Stimulated activated CD8-positive, alpha-beta memory T cell treated with anti-CD3 and anti-CD28 coated beads, Interleukin-2, amount 100 ng/mL, for 48 hours (primary cell): Measurements from ENCODE around the gene PRDM7.
A peak's percentile ranks its signal among the peaks of the same experiment; 100 is the strongest.
"Not testable (repeated sequence)": the region's sequence is repeated elsewhere in the genome, so short reads cannot be mapped to it uniquely, and the experiment has no call there.

Source experiments
- DNase-seq, 2 donors: peaks; one replicate each; pipeline ENCODE4 v3.0.0-alpha.2; 2020; ENCODE audit warnings: low read depth in 2 of 2

Gene PRDM7

DNA sequence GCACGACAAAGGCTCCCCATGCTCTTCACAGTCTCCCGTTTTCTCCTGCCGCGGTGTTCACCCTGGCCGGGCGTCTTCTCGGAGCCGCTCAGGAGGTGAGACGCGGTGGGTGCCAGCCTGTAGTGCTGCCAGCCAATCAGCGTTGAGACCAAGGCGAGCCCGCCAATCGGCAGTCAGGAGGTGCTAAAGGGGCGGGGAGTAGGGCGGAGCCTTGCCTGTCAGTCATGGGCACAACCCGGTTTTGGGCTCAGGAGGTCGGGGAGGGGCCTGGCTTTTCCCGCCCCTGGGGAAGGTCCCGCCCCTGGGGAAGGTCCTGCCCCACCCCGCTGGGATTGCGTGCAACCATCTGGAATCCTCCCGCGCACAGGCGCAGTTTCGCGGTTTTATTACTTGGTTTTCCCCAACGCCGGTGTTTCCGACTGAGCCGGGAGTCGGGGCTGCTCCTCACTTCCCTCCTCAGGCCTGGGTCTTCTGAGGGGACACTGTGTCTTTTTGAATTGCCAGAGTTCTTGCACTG is at the start of gene PRDM7:
Gene PRDM7, minus strand, starts transcription at position 92 of the 517 bp plus-strand sequence. CDS start 1,421 bp downstream, outside the sequence.
- peak; percentile 95 to 97 for DNase-seq

DNA sequence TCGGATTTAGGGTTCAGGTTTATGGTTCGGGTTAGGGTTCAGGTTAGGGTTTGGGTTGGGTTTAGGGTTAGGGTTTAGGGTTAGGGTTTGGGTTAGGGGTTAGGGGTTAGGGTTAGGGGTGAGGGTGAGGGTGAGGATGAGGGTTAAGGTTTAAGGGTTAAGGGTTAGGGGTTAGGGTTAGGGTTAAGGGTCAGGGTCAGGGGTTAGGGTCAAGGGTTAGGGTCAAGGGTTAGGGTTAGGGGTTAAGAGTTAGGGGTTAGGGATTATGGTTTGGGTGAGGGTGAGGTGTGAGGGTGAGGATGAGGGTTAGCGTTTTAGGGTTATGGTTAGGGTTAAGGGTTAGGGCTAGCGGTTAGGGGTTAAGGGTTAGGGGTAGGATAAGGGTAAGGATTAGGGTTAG is 44.7 kb upstream of the PRDM7 start:
- not testable (repeated sequence) for DNase-seq

DNA sequence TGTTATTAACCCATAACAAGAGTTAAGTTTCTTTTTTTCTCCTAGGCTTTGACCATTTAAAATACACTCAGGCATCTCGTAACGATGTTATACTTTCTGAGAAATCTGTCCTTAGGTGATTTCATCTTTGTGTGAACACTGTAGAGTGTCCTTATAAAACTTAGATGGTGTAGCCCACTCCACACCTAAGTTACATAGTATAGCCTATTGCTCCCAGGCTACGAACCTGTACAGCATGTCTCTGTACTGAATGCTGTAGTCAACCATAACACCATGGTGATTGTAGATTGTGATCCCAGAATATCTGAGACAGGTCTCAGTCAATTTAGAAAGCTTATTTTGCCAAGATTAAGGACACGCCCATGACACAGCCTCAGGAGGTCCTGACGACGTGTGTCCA is 30.5 kb upstream of the PRDM7 start:
- not testable (repeated sequence) for DNase-seq

DNA sequence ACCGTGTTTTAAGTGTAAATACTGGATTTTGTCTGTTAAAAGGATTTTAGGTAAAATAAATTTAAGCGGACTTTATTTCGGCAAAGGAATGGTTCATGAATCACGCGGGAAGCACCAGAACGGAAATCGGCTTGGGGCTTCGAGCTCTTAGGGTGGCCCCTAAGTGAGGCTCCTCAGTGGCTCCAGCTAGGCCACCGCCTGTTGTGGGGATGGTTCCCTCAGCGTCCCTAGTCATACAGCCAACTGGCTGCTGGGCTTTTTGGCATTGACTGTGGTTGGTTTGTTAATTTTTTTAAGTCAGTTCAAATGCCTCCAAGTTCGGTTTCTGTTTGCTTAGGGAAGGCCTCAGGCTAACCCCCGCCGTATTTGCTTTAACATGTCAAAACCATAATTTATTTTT is 29.9 kb upstream of the PRDM7 start:
- not testable (repeated sequence) for DNase-seq

DNA sequence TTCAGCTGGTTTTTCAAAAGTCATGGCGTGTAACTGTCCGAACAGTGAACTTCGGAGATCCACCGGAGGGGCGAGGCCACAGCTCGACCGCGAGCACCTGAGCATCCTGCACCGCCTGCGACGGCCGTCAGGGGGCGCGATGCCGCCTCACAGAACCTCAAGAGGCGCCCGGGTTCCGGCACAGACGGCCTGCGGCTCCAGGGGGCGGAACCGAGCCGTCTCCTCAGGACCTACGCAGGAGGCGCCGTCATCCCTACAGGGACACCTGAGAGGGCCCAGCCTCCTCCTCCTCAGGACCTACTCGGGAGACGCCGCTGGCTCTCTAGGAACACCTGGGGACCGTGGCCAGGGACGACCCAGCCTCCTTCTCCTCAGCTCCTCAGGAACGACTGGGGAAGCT is 29.1 kb upstream of the PRDM7 start:
- peak; percentile 47 to 59 for DNase-seq

DNA sequence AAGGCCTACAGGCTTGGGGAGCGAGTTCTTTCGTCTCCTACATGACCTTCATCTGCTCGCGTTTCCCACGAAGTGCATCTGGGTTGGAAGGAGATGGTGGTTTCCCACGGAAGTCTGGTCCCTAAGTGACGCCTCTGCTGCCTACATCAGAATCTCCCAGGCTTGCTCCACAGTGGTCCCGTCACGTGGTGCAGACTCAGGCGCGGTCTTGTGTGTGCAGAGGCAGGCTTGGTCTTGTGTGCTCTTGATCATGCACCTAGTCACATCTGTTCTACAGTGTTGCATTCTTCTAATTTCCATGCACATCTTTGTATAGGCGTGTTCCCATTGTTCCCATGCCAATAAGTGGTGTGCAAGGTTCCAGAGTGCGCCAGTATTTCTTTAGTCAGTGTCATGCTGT is 27.6 kb upstream of the PRDM7 start:
- not testable (repeated sequence) for DNase-seq

DNA sequence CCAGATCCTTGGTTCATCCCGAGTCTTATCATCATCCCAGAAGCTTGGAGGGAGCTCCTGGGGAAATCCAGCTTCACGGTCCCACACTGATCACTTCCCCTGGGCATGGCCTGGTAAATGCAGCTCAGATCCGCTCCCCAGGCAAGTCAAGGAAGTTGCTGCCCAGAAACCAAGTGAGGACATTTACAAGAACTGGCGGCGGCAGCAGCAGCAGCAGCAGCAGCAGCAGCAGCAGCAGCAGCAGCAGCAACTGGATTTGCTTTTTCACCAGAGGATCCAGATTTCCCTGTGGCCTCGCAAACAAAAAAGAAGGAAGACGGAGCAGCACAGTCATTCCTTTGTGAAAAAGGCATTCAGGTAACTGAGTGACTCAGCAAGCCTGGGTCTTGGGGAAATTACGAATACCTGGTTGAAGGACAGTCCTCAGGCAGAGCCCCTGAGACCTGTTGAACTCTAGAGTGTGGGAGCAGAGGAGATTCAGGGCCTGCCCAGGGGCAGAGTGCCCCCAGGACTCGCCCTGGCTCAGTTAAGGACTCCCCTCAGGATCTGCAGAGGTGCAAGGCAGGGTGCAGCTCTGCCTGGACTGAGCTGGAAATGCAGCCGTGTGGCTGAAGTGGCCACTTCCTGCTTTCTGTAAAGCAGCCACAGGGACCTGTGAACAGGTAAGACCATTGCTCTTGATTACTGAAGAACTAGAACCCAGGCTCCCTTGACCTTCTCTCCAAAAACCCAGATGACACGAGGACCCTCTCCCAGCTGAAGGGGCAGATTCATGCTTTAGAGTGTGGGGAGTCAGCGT is 25.2 kb upstream of the PRDM7 start:
- not testable (repeated sequence) for DNase-seq

DNA sequence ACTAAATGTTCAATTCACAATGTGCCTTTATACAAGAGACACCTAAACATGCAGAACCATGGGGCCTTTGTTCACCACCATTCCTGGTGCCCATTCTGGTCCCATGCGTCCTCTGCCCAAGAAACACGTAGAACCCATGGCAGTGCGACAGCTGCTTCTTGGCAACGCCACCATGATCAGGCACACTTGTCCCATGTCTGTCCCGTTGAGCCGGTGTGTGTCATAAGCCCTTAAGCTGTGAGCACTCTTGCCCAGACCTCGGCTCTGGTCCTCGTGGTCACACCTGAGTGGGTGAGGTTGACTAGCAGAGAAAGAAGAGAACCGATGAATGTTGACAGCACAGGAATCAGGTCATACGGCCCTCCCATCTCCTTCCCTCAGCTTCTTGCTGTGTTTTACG is 24.2 kb upstream of the PRDM7 start:
- DNase-seq = not testable (repeated sequence)

DNA sequence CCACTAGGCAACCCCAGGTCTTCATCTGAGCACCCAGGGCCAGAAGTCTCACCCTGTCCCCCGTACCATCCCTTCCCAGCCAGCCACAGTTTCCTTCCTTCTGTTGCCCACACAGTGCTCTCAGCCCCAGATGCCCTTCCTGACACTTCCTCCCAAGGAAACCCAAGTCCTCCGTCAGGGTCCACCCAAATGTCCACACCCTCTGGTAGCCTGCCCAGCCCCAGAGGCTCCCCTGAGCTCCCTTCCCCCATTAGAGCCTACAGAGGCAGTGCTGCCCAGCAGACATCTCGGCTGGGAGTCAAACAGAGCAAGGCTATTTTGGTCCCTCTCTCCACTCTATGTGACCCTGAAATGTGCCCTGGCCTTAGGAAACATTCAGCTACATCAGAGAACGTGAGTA is 23.7 kb upstream of the PRDM7 start:
- not testable (repeated sequence) for DNase-seq

DNA sequence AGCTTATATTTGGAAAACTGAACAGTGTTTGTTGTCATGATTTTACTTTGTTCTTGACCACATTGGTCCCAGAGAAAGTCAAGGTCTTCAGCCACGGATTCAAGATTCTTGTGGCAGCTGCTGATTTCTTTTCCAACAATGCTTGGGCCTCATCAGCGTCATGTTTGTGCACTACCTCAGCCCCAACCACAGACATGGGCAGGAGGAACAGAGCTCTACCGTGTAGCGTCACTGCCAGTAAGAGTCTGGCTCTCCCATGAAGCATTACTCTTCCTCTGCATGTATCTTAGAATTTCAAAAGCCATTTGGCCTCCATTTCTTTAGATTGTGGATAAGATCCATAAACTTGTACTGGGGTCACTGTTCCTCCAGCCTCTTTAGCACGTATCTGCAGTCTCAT is 23.1 kb upstream of the PRDM7 start:
- not testable (repeated sequence) for DNase-seq

DNA sequence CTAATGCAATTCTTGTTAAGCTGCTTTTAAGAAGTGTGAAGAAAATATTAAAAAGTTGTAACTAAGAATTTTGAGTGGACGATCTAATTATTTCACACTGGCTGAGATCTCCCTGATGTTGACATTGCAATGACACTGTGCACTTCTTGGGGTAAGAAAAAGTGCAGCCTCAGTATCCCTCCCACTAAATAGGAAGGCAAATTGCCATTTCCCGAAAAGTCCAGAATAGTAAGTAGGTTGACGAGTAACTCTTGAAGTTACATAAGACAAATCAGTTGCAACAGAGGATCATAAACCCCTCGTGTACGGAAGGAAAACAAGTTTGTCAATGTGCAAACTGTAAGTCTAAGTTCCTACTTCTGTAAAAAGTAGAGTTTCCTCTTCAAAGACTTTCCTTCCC is 21.8 kb upstream of the PRDM7 start:
- DNase-seq = not testable (repeated sequence)

DNA sequence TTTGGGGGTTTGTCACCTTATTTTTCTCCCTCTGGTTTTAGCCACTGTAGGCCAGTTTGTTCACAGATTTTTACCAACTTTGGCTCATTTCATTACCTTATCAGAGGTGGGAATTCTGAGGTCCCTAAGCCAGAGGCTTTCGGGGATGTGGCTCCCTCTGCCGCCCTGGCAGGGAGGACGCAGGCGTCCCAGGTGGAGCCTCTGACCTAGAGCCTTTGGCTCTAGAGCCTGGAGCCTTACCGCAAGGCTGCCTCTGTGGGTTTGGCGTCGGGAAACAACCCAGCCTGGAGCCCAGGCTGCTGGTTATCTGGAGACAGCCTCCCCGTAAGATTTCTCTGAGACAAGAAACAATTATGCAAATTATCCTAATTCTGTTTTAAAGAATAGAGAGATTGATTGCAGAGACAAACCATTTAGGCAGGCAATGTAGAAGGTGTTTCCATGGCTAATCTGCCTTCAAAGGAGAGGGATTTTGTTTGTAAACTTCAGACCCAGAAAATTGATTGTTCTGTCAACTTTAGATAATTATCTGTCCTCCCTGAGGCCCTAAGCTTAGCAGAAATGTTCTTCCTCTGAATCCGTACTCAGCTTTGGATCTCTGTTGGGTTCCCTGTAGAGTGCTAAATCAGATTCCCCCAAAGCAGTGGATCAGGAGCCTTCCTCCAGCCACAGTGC is 20.0 kb upstream of the PRDM7 start:
- DNase-seq = not testable (repeated sequence)

DNA sequence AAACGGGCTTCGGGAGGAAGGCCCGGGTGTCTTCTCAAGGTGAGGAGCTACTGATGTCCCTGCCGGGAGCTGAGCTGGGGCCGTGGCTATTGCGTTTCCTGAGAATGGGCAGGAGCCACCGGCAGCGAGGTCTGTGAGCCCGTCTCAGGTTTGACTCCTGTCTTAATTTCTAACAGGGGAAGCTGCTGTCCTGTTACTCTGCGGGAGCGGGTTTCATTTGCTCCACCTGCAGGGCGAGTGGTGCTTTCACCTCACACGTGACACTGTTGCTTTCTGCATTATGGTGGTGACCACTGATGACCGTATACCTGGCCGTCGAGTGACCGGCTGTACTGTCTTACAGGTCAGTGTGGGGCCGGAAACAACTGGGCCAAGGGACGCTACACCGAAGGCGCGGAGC is 17.7 kb upstream of the PRDM7 start:
- not testable (repeated sequence) for DNase-seq

DNA sequence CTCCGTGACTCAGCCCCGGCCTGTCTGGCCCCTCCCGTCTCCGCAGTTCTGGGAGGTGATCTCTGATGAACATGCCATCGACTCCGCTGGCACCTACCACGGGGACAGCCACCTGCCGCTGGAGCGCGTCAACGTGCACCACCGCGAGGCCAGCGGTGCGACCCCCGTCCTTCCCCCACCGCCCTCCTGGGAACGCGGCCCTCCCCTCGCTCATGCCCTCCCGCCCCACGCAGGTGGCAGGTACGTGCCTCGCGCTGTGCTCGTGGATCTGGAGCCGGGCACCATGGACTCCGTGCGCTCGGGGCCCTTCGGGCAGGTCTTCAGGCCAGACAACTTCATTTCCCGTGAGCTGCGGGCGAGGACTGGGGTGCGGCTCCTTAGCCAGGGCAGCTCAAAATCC is 17.2 kb upstream of the PRDM7 start:
- DNase-seq = not testable (repeated sequence)

DNA sequence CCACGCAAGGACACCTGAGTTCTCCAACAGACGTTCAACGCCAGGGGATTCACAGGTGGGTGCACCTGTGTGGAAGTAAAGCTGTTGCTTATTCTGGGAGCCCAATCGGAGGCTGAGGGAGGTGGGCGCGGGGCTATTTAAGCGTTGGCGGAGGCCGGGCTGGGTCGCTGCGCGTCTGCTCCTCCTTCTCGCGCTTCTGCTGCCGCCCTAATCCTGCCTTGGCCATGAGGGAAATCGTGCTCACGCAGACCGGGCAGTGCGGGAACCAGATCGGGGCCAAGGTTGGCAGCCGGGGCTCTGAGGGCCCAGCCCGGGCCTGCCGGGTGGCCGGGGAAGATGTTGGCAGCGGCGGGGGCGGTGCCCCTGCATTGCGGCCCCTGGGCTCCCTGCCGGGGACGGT is 16.7 kb upstream of the PRDM7 start:
- not testable (repeated sequence) for DNase-seq

DNA sequence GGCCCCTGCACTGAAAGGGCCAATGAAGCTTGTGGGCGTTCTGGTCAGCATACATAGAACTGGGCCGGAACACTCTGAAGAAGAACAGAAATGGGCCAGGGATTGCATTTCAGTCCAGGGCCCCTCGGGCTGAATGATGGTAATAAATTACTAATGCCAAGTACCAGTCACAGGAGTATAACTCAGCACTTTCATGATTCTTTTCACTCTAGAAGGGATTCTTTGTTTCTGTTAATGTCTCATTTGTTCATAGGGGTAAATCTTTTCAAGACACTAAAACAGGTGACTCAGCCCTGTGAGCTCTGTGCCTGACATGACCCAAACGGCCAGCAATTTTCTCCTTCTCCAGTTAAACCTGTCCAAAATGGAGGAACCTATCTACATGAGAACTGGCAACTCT is 15.7 kb upstream of the PRDM7 start:
- not testable (repeated sequence) for DNase-seq

DNA sequence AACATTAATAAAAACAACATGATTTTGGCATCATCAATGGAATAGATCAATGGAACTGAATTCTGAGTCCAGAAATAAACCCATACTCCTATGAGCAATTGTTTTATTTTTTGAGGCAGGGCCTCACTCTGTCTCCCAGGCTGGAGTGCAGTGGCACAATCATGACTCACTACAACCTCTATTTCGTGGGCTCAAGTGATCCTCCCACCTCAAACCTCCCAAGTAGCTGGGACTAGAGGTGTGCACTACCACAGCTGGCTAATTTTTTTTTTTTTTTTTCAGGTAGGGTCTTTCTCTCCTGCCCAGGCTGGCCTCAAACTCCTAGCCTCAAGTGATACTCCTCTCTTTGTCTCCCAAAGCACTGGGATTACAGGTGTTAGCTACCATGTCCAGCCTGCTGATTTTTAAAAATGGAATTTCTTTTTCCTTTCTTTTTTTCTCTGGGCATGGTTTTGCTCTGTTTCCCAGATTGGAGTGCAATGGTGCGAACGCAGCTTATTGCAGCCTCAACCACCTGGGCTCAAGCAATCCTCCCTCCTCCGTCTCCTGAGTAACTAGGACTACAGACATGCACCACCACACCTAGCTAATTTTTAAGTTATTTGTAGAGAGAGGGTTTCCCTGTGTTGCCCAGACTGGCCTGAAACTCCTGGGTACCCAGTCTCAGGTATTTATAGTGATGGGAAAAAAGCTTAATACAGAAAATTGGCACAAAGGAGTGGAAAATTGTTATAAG is 7.3 kb upstream of the PRDM7 start:
- no peak for DNase-seq

DNA sequence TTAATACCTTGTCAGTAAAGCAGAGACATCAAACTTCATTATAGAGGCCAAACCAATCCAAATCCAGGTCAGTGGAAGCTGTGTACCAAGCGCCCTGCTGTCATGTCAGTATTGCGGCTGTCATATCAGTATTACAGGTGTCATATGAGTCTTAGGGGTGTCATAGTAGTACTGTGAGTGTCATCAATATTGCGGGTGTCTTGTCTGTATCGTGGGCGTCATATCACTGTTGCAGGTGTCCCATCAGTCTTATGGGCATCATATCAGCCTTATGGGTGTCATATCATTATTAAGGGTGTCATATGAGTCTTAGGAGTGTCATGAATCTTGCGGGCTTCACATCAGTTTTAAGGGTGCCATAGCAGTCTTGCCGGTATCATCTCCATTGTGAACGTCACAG is 6.0 kb upstream of the PRDM7 start:
- DNase-seq = no peak

DNA sequence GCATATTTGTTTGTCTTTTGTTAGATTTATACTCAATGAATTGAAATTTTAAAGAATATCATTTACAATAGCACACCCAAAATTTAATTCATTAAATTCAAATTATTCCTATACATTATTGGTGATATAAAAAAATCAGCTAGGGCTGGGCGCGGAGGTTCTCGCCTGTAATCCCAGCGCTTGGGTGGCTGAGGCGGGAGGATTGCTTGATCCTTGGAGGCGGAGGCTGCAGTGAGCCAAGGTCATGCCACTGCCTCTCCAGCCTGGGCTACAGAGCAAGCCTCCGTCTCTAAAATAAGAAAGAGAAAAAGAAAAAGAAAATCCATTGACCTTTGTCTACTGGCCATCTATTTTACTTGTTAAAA is 4.5 kb upstream of the PRDM7 start:
- DNase-seq = no peak

DNA sequence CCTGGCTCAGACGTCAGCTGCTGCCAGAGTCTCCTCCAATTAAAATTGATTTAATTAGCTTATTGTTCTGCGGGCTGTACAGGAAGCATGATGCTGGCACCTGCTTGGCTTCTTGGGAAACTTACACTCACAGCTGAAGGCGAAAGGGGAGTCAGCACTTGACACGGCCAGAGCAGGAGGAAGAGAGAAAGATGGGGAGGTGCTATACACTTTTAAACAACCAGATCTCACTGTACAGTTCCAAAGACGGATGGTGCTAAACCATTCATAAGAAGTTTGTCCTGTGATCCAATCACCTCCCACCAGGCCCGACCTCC is 1.4 kb upstream of the PRDM7 start:
- DNase-seq = no peak

DNA sequence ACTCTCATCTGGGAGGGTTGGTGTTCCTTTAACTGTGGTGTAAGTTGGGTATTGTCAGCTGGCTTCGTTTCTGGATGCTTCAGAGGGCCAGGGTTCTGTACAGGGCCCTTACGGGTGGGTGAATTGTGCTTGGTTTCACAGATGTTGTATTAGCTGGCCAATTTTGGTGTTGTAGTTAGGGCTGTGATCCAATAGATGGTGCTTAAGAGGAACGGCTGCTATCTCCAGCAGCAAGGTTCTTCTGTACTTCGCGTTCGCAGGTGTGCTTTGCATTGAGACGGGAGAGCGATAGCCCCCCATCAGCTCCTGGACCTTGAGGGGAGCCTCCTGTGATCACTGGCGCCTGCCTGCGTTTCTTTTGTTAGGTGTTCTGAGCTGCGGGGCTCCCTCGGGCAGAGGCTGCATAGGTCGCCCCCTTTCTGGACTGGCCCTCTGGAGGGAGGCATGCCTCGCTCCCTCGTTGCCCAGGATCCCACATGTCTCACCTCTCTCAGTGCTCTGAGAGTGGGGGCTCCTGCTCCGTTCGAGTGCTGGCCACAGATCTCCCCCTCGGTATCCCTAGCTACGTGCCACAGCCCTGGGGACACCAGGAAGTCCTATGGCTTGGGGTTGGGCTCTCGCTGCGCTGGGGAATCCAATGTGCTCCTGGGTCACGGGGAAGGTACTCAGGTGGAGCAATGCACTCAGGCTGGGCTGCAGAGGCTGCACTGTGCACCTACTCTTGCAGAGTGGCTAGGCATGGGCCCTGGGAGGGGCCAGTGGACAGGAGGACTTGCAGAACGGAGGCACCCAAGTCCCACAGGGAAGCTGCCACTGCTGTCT is 837 bp upstream of the PRDM7 start:
- no peak for DNase-seq
